ENCODE data around the gene PLXNA2. TPM values are rescaled to one million over a fixed set of nuclear protein-coding genes. Genes with fewer than 3 reads are reported as not detected.

PLXNA2 gene
- total and polyA plus RNA-seq, 2 donors (not counting 3 experiments of a cell fraction or from before 2014, with no cell fraction given): 42.6 to 229 TPM

GRCh38 chr1:208223136-208223535 lies 21.0 kb downstream of the PLXNA2 start:
- intact Hi-C loops (cut with micrococcal nuclease) (loop anchor here (1.0 to 5.0 kb wide), 3 partner anchors 9 to 376 kb away; no protein-coding TSS in a partner anchor), dilution Hi-C loops (cut with MboI; ENCODE audit: extremely low pct_ligation_motif_present, low sequenced_read_pairs) (no loop called here)
- Histone ChIP-seq H3K9me1 (replicated peaks; ENCODE audit: control insufficient read depth, extremely low read depth, insufficient read depth, low read length) (no peaks in the 10 kb centered on the region), H3K4me1 (ENCODE audit: control insufficient read depth, extremely low read depth, insufficient read depth, low read length) (peaks cover 91% of the 10 kb centered on the region), H3K27me3 (ENCODE audit: control insufficient read depth in 2 of 2, insufficient read depth in 2 of 2, low read length in 2 of 2) (no peaks in the 10 kb centered on the region), H3K27ac (ENCODE audit: insufficient read depth, low read depth, low read length) (peak overlapping the region; percentile 91), H3K79me2 (ENCODE audit: control insufficient read depth, insufficient read depth, low read length) (peaks cover 95% of the 10 kb centered on the region), H4K20me1 (replicated peaks; ENCODE audit: control insufficient read depth, extremely low read depth, insufficient read depth, low read length) (no peaks in the 10 kb centered on the region), H3K9ac (replicated peaks; ENCODE audit: extremely low read depth, insufficient read depth, low read length) (peak overlapping the region; percentile 38), H3K36me3 (ENCODE audit: control insufficient read depth in 2 of 2, extremely low read depth in 1 of 2, insufficient read depth in 2 of 2, low read length in 2 of 2) (peaks cover 3% of the 10 kb centered on the region in 2 experiments), H3K4me3 (replicated peaks in 1 of 3; ENCODE audit: insufficient read depth in 1 of 3, low read depth in 1 of 3, low read length in 3 of 3) (no peak overlapping the region), H3K4me2 (ENCODE audit: insufficient read depth, low read length) (no peak overlapping the region), H3K9me3 (replicated peaks; ENCODE audit: control insufficient read depth, insufficient read depth, low read length) (no peaks in the 10 kb centered on the region), H2AFZ (ENCODE audit: low read depth, low read length) (no peak overlapping the region)
- TF ChIP-seq JUN (IDR thresholded peaks at IDR 0.05; ENCODE audit: borderline replicate concordance, insufficient read depth, insufficient read length, low read depth) (no peak), FOS (IDR thresholded peaks at IDR 0.05; ENCODE audit: borderline replicate concordance, insufficient read depth, low read length) (peak; percentile 44), POLR2A (IDR thresholded peaks at IDR 0.05; ENCODE audit: low read depth, low read length) (peak; percentile 13)
- ChIA-PET CTCF (interaction anchor here (1.3 to 32.5 kb wide), 3 partner anchors 16 to 36 kb away, joined by 3 to 714 read pairs (median 22); partner anchors contain the start of gene PLXNA2), POLR2A (interaction anchor here (0.6 to 2.4 kb wide), 4 partner anchors 10 to 15 kb away, joined by 4 to 11 read pairs (median 4); no protein-coding TSS in a partner anchor)
- BruUV-seq (replicated peaks): no TSS peak
- DNase-seq (ENCODE audit: low read depth, low spot score): peak; percentile 50
- FAIRE-seq: peak; percentile 84

- H3K9me1 ChIP-seq (replicated peaks; ENCODE audit: control insufficient read depth, extremely low read depth, insufficient read depth, low read length): no peaks in the 10 kb centered on the region
- intact Hi-C loops (cut with micrococcal nuclease) (loop anchor here (1.0 to 5.0 kb wide), 3 partner anchors 10 to 375 kb away; no protein-coding TSS in a partner anchor), dilution Hi-C loops (cut with MboI; ENCODE audit: extremely low pct_ligation_motif_present, low sequenced_read_pairs) (no loop called here)
- no peak overlapping the region for H2AFZ ChIP-seq (ENCODE audit: low read depth, low read length)
- H3K27ac ChIP-seq (ENCODE audit: insufficient read depth, low read depth, low read length): peak overlapping the region; percentile 91
- POLR2A ChIA-PET: interaction anchor here (0.6 to 2.4 kb wide), 4 partner anchors 11 to 16 kb away, joined by 4 to 11 read pairs (median 4); no protein-coding TSS in a partner anchor
- TF ChIP-seq EZH2 (IDR thresholded peaks at IDR 0.05; ENCODE audit: borderline replicate concordance, low read depth, low read length, severe bottlenecking): no peak
- TF ChIP-seq MYC (IDR thresholded peaks at IDR 0.05; ENCODE audit: low read depth, low read length): no peak
- no peak for TF ChIP-seq MAX (IDR thresholded peaks at IDR 0.05; ENCODE audit: insufficient read depth, insufficient read length)
- TF ChIP-seq POLR2AphosphoS5 (IDR thresholded peaks at IDR 0.05; ENCODE audit: insufficient read depth, low read depth, low read length): peak; percentile 26
- no peak for TF ChIP-seq CTCF (IDR thresholded peaks at IDR 0.05; ENCODE audit: extremely low read depth in 1 of 2, insufficient read depth in 1 of 2, low read depth in 1 of 2, low read length in 2 of 2)
- TF ChIP-seq FOS (IDR thresholded peaks at IDR 0.05; ENCODE audit: borderline replicate concordance, insufficient read depth, low read length): no peak
- TF ChIP-seq POLR2A (IDR thresholded peaks at IDR 0.05; ENCODE audit: low read depth, low read length): peak; percentile 2
- no peak for TF ChIP-seq JUN (IDR thresholded peaks at IDR 0.05; ENCODE audit: borderline replicate concordance, insufficient read depth, insufficient read length, low read depth)
- FAIRE-seq (peak; percentile 35), DNase-seq (ENCODE audit: low read depth, low spot score) (no peak)
- CTCF ChIA-PET: interaction anchor here (1.2 to 32.5 kb wide), 4 partner anchors 15 to 90 kb away, joined by 3 to 714 read pairs (median 14); partner anchors contain the start of gene PLXNA2
- peaks cover 95% of the 10 kb centered on the region for H3K79me2 ChIP-seq (ENCODE audit: control insufficient read depth, insufficient read depth, low read length)
- BruUV-seq (replicated peaks): no TSS peak
- peak overlapping the region; percentile 24 for H3K4me2 ChIP-seq (ENCODE audit: insufficient read depth, low read length)
- H3K36me3 ChIP-seq (ENCODE audit: control insufficient read depth in 2 of 2, extremely low read depth in 1 of 2, insufficient read depth in 2 of 2, low read length in 2 of 2): peaks cover 3 to 7% of the 10 kb centered on the region in 2 experiments
- H4K20me1 ChIP-seq (replicated peaks; ENCODE audit: control insufficient read depth, extremely low read depth, insufficient read depth, low read length): no peaks in the 10 kb centered on the region
- H3K27me3 ChIP-seq (ENCODE audit: control insufficient read depth in 2 of 2, insufficient read depth in 2 of 2, low read length in 2 of 2): no peaks in the 10 kb centered on the region
- no peaks in the 10 kb centered on the region for H3K9me3 ChIP-seq (replicated peaks; ENCODE audit: control insufficient read depth, insufficient read depth, low read length)
- peak overlapping the region; percentile 38 for H3K9ac ChIP-seq (replicated peaks; ENCODE audit: extremely low read depth, insufficient read depth, low read length)
- H3K4me3 ChIP-seq (replicated peaks in 1 of 3; ENCODE audit: insufficient read depth in 1 of 3, low read depth in 1 of 3, low read length in 3 of 3): no peak overlapping the region
- peaks cover 91% of the 10 kb centered on the region for H3K4me1 ChIP-seq (ENCODE audit: control insufficient read depth, extremely low read depth, insufficient read depth, low read length)
These were observed 21.6 kb downstream of the PLXNA2 start for GRCh38 chr1:208222376-208223126.
